Measurements from ENCODE around the gene MORC4. TPM values are rescaled to one million over a fixed set of nuclear protein-coding genes. Genes with fewer than 3 reads are reported as not detected.

The MORC4 gene
- total and polyA plus RNA-seq, 2 experiments from 2014 or later: 27.7 to 35.7 TPM

DNA sequence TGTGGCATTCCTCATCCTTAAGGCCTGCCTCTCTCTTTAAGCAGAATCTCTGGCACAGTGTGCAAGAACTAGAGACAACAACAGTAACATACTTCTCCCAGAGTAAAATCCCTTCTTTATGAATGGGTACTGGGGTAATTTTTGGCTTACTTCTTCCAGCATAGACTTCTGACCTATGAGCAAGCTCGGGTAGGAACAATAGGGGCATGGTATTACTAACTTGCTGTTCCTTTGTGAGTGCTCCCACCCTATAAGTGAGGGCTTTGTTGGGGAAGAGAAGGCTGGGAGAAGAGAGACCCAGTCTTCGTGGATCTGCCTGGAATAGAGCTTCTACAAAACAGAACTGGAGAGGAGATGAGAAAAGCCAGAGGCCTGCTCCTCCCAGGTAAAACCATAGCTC is 49.6 kb downstream of the MORC4 start:
- no peak for DNase-seq (ENCODE audit: low spot score)
- no peak for TF ChIP-seq EZH2phosphoT487 (IDR thresholded peaks at IDR 0.05; ENCODE audit: low read depth, severe bottlenecking, unreplicated experiment)
- no peak for TF ChIP-seq EZH2 (IDR thresholded peaks at IDR 0.05; ENCODE audit: borderline replicate concordance)
- TF ChIP-seq, protein P1, sequence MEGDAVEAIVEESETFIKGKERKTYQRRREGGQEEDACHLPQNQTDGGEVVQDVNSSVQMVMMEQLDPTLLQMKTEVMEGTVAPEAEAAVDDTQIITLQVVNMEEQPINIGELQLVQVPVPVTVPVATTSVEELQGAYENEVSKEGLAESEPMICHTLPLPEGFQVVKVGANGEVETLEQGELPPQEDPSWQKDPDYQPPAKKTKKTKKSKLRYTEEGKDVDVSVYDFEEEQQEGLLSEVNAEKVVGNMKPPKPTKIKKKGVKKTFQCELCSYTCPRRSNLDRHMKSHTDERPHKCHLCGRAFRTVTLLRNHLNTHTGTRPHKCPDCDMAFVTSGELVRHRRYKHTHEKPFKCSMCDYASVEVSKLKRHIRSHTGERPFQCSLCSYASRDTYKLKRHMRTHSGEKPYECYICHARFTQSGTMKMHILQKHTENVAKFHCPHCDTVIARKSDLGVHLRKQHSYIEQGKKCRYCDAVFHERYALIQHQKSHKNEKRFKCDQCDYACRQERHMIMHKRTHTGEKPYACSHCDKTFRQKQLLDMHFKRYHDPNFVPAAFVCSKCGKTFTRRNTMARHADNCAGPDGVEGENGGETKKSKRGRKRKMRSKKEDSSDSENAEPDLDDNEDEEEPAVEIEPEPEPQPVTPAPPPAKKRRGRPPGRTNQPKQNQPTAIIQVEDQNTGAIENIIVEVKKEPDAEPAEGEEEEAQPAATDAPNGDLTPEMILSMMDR (IDR thresholded peaks at IDR 0.05; ENCODE audit: poor library complexity): no peak
- Histone ChIP-seq H2AFZ (no peak overlapping the region), H3K4me2 (no peak overlapping the region), H3K79me2 (no peaks in the 10 kb centered on the region), H4K20me1 (ENCODE audit: insufficient read depth, poor library complexity, severe bottlenecking) (no peaks in the 10 kb centered on the region), H3K4me3 (no peak overlapping the region), H3K4me1 (ENCODE audit: insufficient read depth) (no peaks in the 10 kb centered on the region), H3K27ac (no peak overlapping the region), H3K27me3 (no peaks in the 10 kb centered on the region), H3K9me3 (ENCODE audit: low read depth) (no peaks in the 10 kb centered on the region), H3K9me2 (replicated peaks; ENCODE audit: insufficient read depth) (no peaks in the 10 kb centered on the region), H3K36me3 (replicated peaks; ENCODE audit: insufficient read depth, low read depth) (no peaks in the 10 kb centered on the region)
- WGBS (ENCODE audit: low lambda C conversion rate, missing lambda C conversion rate): 56% methylated on average over 2 of the region's 2 CpGs

DNA sequence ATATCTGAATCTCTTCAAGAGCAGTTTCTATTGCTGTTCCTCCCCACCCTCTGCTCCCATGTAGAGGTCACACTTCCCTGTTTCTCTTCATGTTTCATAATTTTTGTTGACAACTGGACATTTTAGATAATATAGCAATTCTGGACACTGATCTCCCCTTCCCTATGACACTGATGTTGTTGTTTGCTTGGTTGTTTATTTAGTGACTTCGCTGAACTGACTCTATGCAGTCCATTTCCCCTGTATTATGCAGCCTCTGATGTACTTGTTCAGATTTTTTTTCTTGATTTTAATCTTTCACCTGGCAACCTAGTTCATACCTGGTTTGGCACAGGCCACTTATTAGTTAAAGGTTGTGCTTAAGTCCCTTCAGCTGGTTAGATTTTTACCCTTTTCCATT is 50.6 kb downstream of the MORC4 start:
- H3K27ac ChIP-seq: no peak overlapping the region
- H3K4me3 ChIP-seq: no peak overlapping the region
- no peaks in the 10 kb centered on the region for H4K20me1 ChIP-seq (ENCODE audit: insufficient read depth, poor library complexity, severe bottlenecking)
- H3K79me2 ChIP-seq: no peaks in the 10 kb centered on the region
- TF ChIP-seq EZH2 (IDR thresholded peaks at IDR 0.05; ENCODE audit: borderline replicate concordance) (no peak), EZH2phosphoT487 (IDR thresholded peaks at IDR 0.05; ENCODE audit: low read depth, severe bottlenecking, unreplicated experiment) (no peak)
- TF ChIP-seq, protein P1 (IDR thresholded peaks at IDR 0.05; ENCODE audit: poor library complexity): no peak
- H3K36me3 ChIP-seq (replicated peaks; ENCODE audit: insufficient read depth, low read depth): no peaks in the 10 kb centered on the region
- H3K9me3 ChIP-seq (ENCODE audit: low read depth): no peaks in the 10 kb centered on the region
- H3K27me3 ChIP-seq: no peaks in the 10 kb centered on the region
- no peaks in the 10 kb centered on the region for H3K9me2 ChIP-seq (replicated peaks; ENCODE audit: insufficient read depth)
- no peak for DNase-seq (ENCODE audit: low spot score)
- no peak overlapping the region for H3K4me2 ChIP-seq
- 70% methylated on average over 1 of the region's 1 CpG for WGBS (ENCODE audit: low lambda C conversion rate, missing lambda C conversion rate)
- no peak overlapping the region for H2AFZ ChIP-seq
- H3K4me1 ChIP-seq (ENCODE audit: insufficient read depth): no peaks in the 10 kb centered on the region

DNA sequence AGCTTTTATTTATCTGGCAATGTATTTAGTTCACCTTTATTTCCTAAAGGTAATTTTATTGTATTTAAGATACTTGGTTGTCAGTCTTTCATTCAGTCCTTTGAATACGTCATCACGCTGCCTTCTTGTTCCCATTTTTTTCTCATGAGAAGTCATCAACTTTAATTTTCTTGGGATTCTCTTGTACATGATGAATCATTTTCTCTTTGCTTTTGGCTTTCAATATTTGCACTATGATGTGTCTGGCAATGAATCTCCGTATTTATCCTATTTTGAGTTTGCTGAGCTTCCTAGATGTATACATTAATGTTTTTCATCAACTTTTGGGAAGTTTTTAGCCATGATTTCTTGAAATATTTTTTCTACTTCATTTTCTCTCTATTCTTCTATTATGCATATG is 51.4 kb downstream of the MORC4 start:
- 83% methylated on average over 3 of the region's 3 CpGs for WGBS (ENCODE audit: low lambda C conversion rate, missing lambda C conversion rate)
- H2AFZ ChIP-seq: no peak overlapping the region
- H3K9me3 ChIP-seq (ENCODE audit: low read depth): no peaks in the 10 kb centered on the region
- H3K4me3 ChIP-seq: no peak overlapping the region
- H3K4me1 ChIP-seq (ENCODE audit: insufficient read depth): no peaks in the 10 kb centered on the region
- no peaks in the 10 kb centered on the region for H4K20me1 ChIP-seq (ENCODE audit: insufficient read depth, poor library complexity, severe bottlenecking)
- no peak for DNase-seq (ENCODE audit: low spot score)
- H3K4me2 ChIP-seq: no peak overlapping the region
- H3K79me2 ChIP-seq: no peaks in the 10 kb centered on the region
- no peak overlapping the region for H3K27ac ChIP-seq
- TF ChIP-seq EZH2 (IDR thresholded peaks at IDR 0.05; ENCODE audit: borderline replicate concordance): no peak
- TF ChIP-seq, protein P1 (IDR thresholded peaks at IDR 0.05; ENCODE audit: poor library complexity): no peak
- TF ChIP-seq EZH2phosphoT487 (IDR thresholded peaks at IDR 0.05; ENCODE audit: low read depth, severe bottlenecking, unreplicated experiment): no peak
- H3K9me2 ChIP-seq (replicated peaks; ENCODE audit: insufficient read depth): no peaks in the 10 kb centered on the region
- H3K27me3 ChIP-seq: no peaks in the 10 kb centered on the region
- no peaks in the 10 kb centered on the region for H3K36me3 ChIP-seq (replicated peaks; ENCODE audit: insufficient read depth, low read depth)

DNA sequence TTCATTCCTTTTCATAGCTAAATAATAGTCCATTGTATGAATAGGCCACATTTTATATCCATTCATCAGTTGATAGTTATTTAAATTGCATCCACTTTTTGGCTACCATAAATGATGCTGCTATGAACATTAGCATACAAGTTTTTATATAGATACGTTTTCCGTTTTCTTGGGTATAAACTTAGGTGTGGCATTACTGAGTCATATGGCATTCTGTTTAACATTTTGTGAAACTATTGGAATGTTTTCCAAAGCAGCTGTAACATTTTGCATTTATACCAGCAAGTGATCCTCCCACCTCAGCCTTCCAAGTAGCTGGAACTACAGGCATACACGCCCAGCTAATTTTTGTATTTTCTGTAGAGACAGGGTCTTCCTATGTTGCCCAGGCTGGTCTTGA is 53.5 kb downstream of the MORC4 start:
- H2AFZ ChIP-seq: no peak overlapping the region
- no peaks in the 10 kb centered on the region for H3K9me2 ChIP-seq (replicated peaks; ENCODE audit: insufficient read depth)
- DNase-seq (ENCODE audit: low spot score): no peak
- no peaks in the 10 kb centered on the region for H3K4me1 ChIP-seq (ENCODE audit: insufficient read depth)
- H4K20me1 ChIP-seq (ENCODE audit: insufficient read depth, poor library complexity, severe bottlenecking): no peaks in the 10 kb centered on the region
- WGBS (ENCODE audit: low lambda C conversion rate, missing lambda C conversion rate): 84% methylated on average over 3 of the region's 3 CpGs
- no peaks in the 10 kb centered on the region for H3K9me3 ChIP-seq (ENCODE audit: low read depth)
- H3K4me3 ChIP-seq: no peak overlapping the region
- H3K27me3 ChIP-seq: no peaks in the 10 kb centered on the region
- H3K4me2 ChIP-seq: no peak overlapping the region
- TF ChIP-seq EZH2phosphoT487 (IDR thresholded peaks at IDR 0.05; ENCODE audit: low read depth, severe bottlenecking, unreplicated experiment) (no peak), EZH2 (IDR thresholded peaks at IDR 0.05; ENCODE audit: borderline replicate concordance) (no peak)
- TF ChIP-seq, protein P1 (IDR thresholded peaks at IDR 0.05; ENCODE audit: poor library complexity): no peak
- no peak overlapping the region for H3K27ac ChIP-seq
- H3K36me3 ChIP-seq (replicated peaks; ENCODE audit: insufficient read depth, low read depth): no peaks in the 10 kb centered on the region
- no peaks in the 10 kb centered on the region for H3K79me2 ChIP-seq
